ENCODE results near the gene SMIM1. TPM values are rescaled to one million over a fixed set of nuclear protein-coding genes. Genes with fewer than 3 reads are reported as not detected.

Gene SMIM1
- total and polyA plus RNA-seq, 2 experiments from 2014 or later = not detected

DNA sequence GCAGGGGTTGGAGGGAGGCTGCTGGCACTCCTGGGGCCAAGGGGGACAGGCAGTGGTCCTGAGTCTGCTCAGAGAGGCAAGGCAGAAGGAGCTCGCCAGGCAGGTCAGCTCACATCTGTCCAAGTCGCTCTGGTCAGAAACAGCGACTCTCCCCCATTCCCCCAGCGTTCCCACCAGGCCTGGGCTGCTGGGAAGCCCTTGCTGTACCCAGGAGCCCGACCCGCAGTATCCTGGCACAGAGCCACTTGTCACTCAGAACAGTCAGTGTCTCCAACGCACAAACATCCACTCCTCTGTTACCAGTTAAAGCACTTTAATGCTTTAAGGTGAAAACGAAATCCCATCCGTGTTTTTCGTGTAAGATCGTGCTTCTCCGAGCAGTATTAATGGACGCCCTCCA is 36.9 kb upstream of the SMIM1 start:
- H3K4me3 ChIP-seq = no peak overlapping the region
- H3K27me3 ChIP-seq (replicated peaks; ENCODE audit: insufficient read depth) = no peaks in the 10 kb centered on the region
- in situ Hi-C loops (cut with MboI) = no loop called here
- no peaks in the 10 kb centered on the region for H3K79me2 ChIP-seq (ENCODE audit: insufficient read depth)
- H3K9me2 ChIP-seq (ENCODE audit: insufficient read depth) = no peaks in the 10 kb centered on the region
- no peaks in the 10 kb centered on the region for H3K36me3 ChIP-seq (ENCODE audit: low read depth)
- WGBS, 2 experiments (ENCODE audit: low coverage in 1 of 2, low lambda C conversion rate in 2 of 2, missing lambda C conversion rate in 2 of 2) = 82% methylated on average over 13 of the region's 13 CpGs
- no peaks in the 10 kb centered on the region for H3F3A ChIP-seq (ENCODE audit: insufficient read depth)
- no peak overlapping the region for H3K9ac ChIP-seq
- no peaks in the 10 kb centered on the region for H3K9me3 ChIP-seq (ENCODE audit: low read depth)
- no peaks in the 10 kb centered on the region for H4K20me1 ChIP-seq (ENCODE audit: insufficient read depth)
- H3K4me1 ChIP-seq (ENCODE audit: insufficient read depth) = peaks cover 7% of the 10 kb centered on the region; the same call in 1 of the 2 replicates
- no peak overlapping the region for H3K27ac ChIP-seq
- no peak for DNase-seq
- H3K4me2 ChIP-seq (ENCODE audit: unreplicated experiment) = no peak overlapping the region
- TF ChIP-seq EZH2phosphoT487 (IDR thresholded peaks at IDR 0.05; ENCODE audit: insufficient read depth, low read depth) = no peak
- no peak for TF ChIP-seq EZH2 (IDR thresholded peaks at IDR 0.05; ENCODE audit: insufficient read depth, poor library complexity, severe bottlenecking)
- H2AFZ ChIP-seq = no peak overlapping the region

DNA sequence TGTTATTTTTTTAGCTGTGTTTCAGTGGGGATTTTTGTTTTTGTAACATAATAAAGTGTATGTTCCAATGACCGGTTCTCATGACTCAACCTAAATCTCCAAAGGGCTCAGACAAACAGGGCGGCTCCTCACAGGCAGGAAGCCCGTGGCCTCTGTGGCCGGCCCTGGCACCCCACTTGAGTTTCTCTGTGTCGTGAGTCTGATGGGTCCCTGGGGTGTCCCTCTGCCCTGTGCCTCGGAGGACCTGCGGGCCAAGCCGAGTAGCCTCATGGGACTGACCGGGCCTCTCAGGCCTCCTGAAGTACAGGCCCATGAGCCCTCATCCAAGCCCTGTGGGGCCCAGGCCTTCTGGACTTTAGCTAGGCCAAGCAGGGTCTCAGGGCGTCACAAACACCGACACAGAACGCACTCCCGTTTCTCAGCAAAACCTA is 36.4 kb upstream of the SMIM1 start:
- H3K27ac ChIP-seq = no peak overlapping the region
- in situ Hi-C loops (cut with MboI) = no loop called here
- no peak overlapping the region for H3K9ac ChIP-seq
- WGBS, 2 experiments (ENCODE audit: low coverage in 1 of 2, low lambda C conversion rate in 2 of 2, missing lambda C conversion rate in 2 of 2) = 85 to 91% methylated on average over 13 of the region's 13 CpGs
- H3K36me3 ChIP-seq (ENCODE audit: low read depth) = no peaks in the 10 kb centered on the region
- H3F3A ChIP-seq (ENCODE audit: insufficient read depth) = no peaks in the 10 kb centered on the region
- no peaks in the 10 kb centered on the region for H3K9me3 ChIP-seq (ENCODE audit: low read depth)
- no peaks in the 10 kb centered on the region for H4K20me1 ChIP-seq (ENCODE audit: insufficient read depth)
- no peaks in the 10 kb centered on the region for H3K9me2 ChIP-seq (ENCODE audit: insufficient read depth)
- peaks cover 7% of the 10 kb centered on the region; the same call in 1 of the 2 replicates for H3K4me1 ChIP-seq (ENCODE audit: insufficient read depth)
- H3K79me2 ChIP-seq (ENCODE audit: insufficient read depth) = no peaks in the 10 kb centered on the region
- no peak overlapping the region for H2AFZ ChIP-seq
- H3K27me3 ChIP-seq (replicated peaks; ENCODE audit: insufficient read depth) = no peaks in the 10 kb centered on the region
- no peak for TF ChIP-seq EZH2phosphoT487 (IDR thresholded peaks at IDR 0.05; ENCODE audit: insufficient read depth, low read depth)
- no peak for TF ChIP-seq EZH2 (IDR thresholded peaks at IDR 0.05; ENCODE audit: insufficient read depth, poor library complexity, severe bottlenecking)
- H3K4me3 ChIP-seq = no peak overlapping the region
- no peak for DNase-seq
- H3K4me2 ChIP-seq (ENCODE audit: unreplicated experiment) = no peak overlapping the region

DNA sequence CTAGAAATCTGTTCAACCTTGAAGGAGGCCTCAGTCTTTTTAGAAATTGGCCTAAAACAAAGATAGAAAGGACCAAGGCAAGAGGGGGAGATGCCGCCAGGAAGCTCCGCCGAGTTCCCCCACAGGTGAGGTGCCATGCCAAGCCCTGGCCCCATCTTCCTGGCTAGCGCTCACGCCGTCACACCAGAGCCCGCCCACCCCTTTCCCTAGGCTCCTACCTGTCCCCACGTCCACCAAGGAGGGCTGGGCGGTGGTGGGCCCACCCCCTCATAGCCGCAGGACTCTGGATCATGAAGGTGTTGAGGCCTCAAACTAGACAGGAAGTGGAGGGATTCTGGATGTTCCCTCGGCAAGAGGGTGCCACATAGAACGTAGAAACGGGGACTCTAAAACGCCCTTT is 35.8 kb upstream of the SMIM1 start:
- in situ Hi-C loops (cut with MboI) = no loop called here
- Histone ChIP-seq H3K9me3 (ENCODE audit: low read depth) (no peaks in the 10 kb centered on the region), H3K4me1 (ENCODE audit: insufficient read depth) (peaks cover 7% of the 10 kb centered on the region; the same call in 1 of the 2 replicates), H3K27me3 (replicated peaks; ENCODE audit: insufficient read depth) (no peaks in the 10 kb centered on the region), H3K4me3 (no peak overlapping the region), H3K79me2 (ENCODE audit: insufficient read depth) (no peaks in the 10 kb centered on the region), H3K36me3 (ENCODE audit: low read depth) (no peaks in the 10 kb centered on the region), H3K9me2 (ENCODE audit: insufficient read depth) (no peaks in the 10 kb centered on the region), H3K9ac (no peak overlapping the region), H3F3A (ENCODE audit: insufficient read depth) (no peaks in the 10 kb centered on the region), H3K27ac (no peak overlapping the region), H2AFZ (no peak overlapping the region), H3K4me2 (ENCODE audit: unreplicated experiment) (no peak overlapping the region), H4K20me1 (ENCODE audit: insufficient read depth) (no peaks in the 10 kb centered on the region)
- no peak for DNase-seq
- no peak for TF ChIP-seq EZH2 (IDR thresholded peaks at IDR 0.05; ENCODE audit: insufficient read depth, poor library complexity, severe bottlenecking)
- TF ChIP-seq EZH2phosphoT487 (IDR thresholded peaks at IDR 0.05; ENCODE audit: insufficient read depth, low read depth) = no peak
- WGBS, 2 experiments (ENCODE audit: low coverage in 1 of 2, low lambda C conversion rate in 2 of 2, missing lambda C conversion rate in 2 of 2) = 89 to 92% methylated on average over 14 of the region's 14 CpGs

DNA sequence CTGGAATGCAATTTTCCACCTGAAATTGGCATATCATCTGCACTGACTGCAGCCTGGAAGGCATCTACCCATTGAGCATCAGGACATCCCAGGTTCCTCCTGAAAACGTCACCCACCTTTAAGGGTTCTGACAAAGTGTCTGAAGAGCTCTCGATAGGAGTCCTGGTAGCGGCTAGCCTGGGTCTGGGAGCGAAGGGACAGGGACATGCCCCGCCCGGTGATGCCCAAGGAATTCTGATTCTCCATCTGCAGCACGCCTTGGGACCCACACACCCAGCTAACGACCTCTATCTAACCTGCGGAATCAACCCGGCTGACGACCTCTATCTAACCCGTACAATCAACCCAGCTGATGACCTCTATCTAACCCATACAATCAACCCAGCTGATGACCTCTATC is 33.6 kb upstream of the SMIM1 start:
- no peaks in the 10 kb centered on the region for H3K27me3 ChIP-seq (replicated peaks; ENCODE audit: insufficient read depth)
- no peaks in the 10 kb centered on the region for H4K20me1 ChIP-seq (ENCODE audit: insufficient read depth)
- no peaks in the 10 kb centered on the region for H3K4me1 ChIP-seq (ENCODE audit: insufficient read depth)
- H3F3A ChIP-seq (ENCODE audit: insufficient read depth) = no peaks in the 10 kb centered on the region
- H3K9me3 ChIP-seq (ENCODE audit: low read depth) = no peaks in the 10 kb centered on the region
- DNase-seq = no peak
- no peak overlapping the region for H3K4me3 ChIP-seq
- no peak overlapping the region for H3K4me2 ChIP-seq (ENCODE audit: unreplicated experiment)
- no peak overlapping the region for H3K27ac ChIP-seq
- H3K9me2 ChIP-seq (ENCODE audit: insufficient read depth) = no peaks in the 10 kb centered on the region
- H3K36me3 ChIP-seq (ENCODE audit: low read depth) = no peaks in the 10 kb centered on the region
- H2AFZ ChIP-seq = no peak overlapping the region
- no peaks in the 10 kb centered on the region for H3K79me2 ChIP-seq (ENCODE audit: insufficient read depth)
- 96 to 98% methylated on average over 12 of the region's 12 CpGs for WGBS, 2 experiments (ENCODE audit: low coverage in 1 of 2, low lambda C conversion rate in 2 of 2, missing lambda C conversion rate in 2 of 2)
- in situ Hi-C loops (cut with MboI) = no loop called here
- TF ChIP-seq EZH2 (IDR thresholded peaks at IDR 0.05; ENCODE audit: insufficient read depth, poor library complexity, severe bottlenecking) = no peak
- no peak for TF ChIP-seq EZH2phosphoT487 (IDR thresholded peaks at IDR 0.05; ENCODE audit: insufficient read depth, low read depth)
- no peak overlapping the region for H3K9ac ChIP-seq

DNA sequence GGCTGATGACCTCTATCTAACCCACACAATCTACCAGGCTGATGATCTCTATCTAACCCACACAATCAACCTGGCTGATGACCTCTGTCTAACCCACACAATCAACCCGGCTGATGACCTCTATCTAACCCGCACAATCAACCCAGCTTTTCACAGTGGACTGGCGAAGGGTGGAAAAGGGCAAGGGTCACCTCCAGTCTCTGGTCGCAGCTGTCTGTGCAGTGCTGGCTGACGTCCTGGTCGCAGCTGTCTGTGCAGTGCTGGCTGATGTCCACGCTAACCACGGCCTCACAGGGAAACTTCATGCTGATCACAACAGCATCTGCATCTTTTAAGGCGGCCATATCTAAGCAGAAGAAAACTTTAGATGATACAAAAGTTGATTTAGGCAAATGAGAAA is 32.5 kb upstream of the SMIM1 start:
- Histone ChIP-seq H3K27me3 (replicated peaks; ENCODE audit: insufficient read depth) (no peaks in the 10 kb centered on the region), H2AFZ (no peak overlapping the region), H4K20me1 (ENCODE audit: insufficient read depth) (no peaks in the 10 kb centered on the region), H3F3A (ENCODE audit: insufficient read depth) (no peaks in the 10 kb centered on the region), H3K79me2 (ENCODE audit: insufficient read depth) (no peaks in the 10 kb centered on the region), H3K9ac (no peak overlapping the region), H3K9me2 (ENCODE audit: insufficient read depth) (no peaks in the 10 kb centered on the region), H3K4me1 (ENCODE audit: insufficient read depth) (no peaks in the 10 kb centered on the region), H3K9me3 (ENCODE audit: low read depth) (no peaks in the 10 kb centered on the region), H3K4me3 (no peak overlapping the region), H3K4me2 (ENCODE audit: unreplicated experiment) (no peak overlapping the region), H3K27ac (no peak overlapping the region), H3K36me3 (ENCODE audit: low read depth) (no peaks in the 10 kb centered on the region)
- 93% methylated on average over 9 of the region's 9 CpGs for WGBS, 2 experiments (ENCODE audit: low coverage in 1 of 2, low lambda C conversion rate in 2 of 2, missing lambda C conversion rate in 2 of 2)
- TF ChIP-seq EZH2phosphoT487 (IDR thresholded peaks at IDR 0.05; ENCODE audit: insufficient read depth, low read depth) (no peak), EZH2 (IDR thresholded peaks at IDR 0.05; ENCODE audit: insufficient read depth, poor library complexity, severe bottlenecking) (no peak)
- no peak for DNase-seq
- in situ Hi-C loops (cut with MboI) = no loop called here
